Ishikawa (cell line): Measurements from ENCODE around the gene CD36.

ENCODE experiments used
- CEBPB ChIP-seq: IDR thresholded peaks from 2 replicates; pipeline ENCODE4 v1.6.1; 2012
- CREB1 ChIP-seq: IDR thresholded peaks from 2 replicates; pipeline ENCODE4 v1.6.1; 2012; ENCODE audit warnings: low read depth
- EGR1 ChIP-seq: IDR thresholded peaks from 2 replicates; pipeline ENCODE4 v1.6.1; 2012
- EP300 ChIP-seq: IDR thresholded peaks from 2 replicates; pipeline ENCODE4 v1.6.1; 2012; ENCODE audit warnings: borderline replicate concordance
- FOXM1 ChIP-seq: IDR thresholded peaks from 2 replicates; pipeline ENCODE4 v1.6.1; 2012; ENCODE audit warnings: low read depth, borderline replicate concordance
- NFIC ChIP-seq: IDR thresholded peaks from 2 replicates; pipeline ENCODE4 v1.6.1; 2012
- RAD21 ChIP-seq: IDR thresholded peaks from 2 replicates; pipeline ENCODE4 v1.6.1; 2012; ENCODE audit warnings: low read depth
- TAF1 ChIP-seq: IDR thresholded peaks from 2 replicates; pipeline ENCODE4 v1.6.1; 2012; ENCODE audit warnings: low read depth, mild to moderate bottlenecking
- TCF12 ChIP-seq: IDR thresholded peaks from 2 replicates; pipeline ENCODE4 v1.6.1; 2012; ENCODE audit warnings: low read depth
- TEAD4 ChIP-seq: IDR thresholded peaks from 2 replicates; pipeline ENCODE4 v1.6.1; 2012
- YY1 ChIP-seq: IDR thresholded peaks from 2 replicates; pipeline ENCODE4 v1.6.1; 2012; ENCODE audit warnings: low read depth
- ZBTB7A ChIP-seq: IDR thresholded peaks from 2 replicates; pipeline ENCODE4 v1.6.1; 2012; ENCODE audit warnings: low read depth
- TF ChIP-seq, protein P1 (sequence below): IDR thresholded peaks from 2 replicates; pipeline ENCODE4 v1.6.1; 2012; ENCODE audit warnings: low read depth, mild to moderate bottlenecking
- TF ChIP-seq, protein P2 (sequence below): IDR thresholded peaks from 2 replicates; pipeline ENCODE4 v1.6.1; 2012
- TF ChIP-seq, protein P3 (sequence below): IDR thresholded peaks from 2 replicates; pipeline ENCODE4 v1.6.1; 2012

Gene CD36

DNA sequence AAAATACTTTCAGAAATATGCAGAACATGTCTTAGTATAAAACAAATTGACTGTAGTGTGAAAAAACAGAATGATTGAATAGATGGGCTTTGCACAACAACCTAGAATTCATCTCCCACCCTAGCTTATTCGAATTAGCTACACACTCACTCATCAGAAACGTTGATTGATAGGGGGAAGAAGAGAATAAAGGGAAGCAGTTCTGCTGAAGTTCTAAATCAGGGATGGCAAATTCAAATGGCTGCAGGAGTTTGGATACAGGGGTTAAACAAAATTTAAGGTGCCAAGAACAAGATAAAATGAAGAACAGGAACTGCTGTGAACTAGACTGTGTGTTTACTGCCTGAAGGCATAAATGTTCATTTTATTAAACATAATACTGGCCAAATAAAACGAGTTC, 9.0 kb downstream of the CD36 start:
- TF ChIP-seq YY1 (no peak), NFIC (no peak), TAF1 (no peak), EGR1 (no peak), CREB1 (no peak), TEAD4 (no peak)
- TF ChIP-seq, protein P1, sequence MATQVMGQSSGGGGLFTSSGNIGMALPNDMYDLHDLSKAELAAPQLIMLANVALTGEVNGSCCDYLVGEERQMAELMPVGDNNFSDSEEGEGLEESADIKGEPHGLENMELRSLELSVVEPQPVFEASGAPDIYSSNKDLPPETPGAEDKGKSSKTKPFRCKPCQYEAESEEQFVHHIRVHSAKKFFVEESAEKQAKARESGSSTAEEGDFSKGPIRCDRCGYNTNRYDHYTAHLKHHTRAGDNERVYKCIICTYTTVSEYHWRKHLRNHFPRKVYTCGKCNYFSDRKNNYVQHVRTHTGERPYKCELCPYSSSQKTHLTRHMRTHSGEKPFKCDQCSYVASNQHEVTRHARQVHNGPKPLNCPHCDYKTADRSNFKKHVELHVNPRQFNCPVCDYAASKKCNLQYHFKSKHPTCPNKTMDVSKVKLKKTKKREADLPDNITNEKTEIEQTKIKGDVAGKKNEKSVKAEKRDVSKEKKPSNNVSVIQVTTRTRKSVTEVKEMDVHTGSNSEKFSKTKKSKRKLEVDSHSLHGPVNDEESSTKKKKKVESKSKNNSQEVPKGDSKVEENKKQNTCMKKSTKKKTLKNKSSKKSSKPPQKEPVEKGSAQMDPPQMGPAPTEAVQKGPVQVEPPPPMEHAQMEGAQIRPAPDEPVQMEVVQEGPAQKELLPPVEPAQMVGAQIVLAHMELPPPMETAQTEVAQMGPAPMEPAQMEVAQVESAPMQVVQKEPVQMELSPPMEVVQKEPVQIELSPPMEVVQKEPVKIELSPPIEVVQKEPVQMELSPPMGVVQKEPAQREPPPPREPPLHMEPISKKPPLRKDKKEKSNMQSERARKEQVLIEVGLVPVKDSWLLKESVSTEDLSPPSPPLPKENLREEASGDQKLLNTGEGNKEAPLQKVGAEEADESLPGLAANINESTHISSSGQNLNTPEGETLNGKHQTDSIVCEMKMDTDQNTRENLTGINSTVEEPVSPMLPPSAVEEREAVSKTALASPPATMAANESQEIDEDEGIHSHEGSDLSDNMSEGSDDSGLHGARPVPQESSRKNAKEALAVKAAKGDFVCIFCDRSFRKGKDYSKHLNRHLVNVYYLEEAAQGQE: no peak
- TF ChIP-seq, protein P2, sequence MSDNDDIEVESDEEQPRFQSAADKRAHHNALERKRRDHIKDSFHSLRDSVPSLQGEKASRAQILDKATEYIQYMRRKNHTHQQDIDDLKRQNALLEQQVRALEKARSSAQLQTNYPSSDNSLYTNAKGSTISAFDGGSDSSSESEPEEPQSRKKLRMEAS: no peak

DNA sequence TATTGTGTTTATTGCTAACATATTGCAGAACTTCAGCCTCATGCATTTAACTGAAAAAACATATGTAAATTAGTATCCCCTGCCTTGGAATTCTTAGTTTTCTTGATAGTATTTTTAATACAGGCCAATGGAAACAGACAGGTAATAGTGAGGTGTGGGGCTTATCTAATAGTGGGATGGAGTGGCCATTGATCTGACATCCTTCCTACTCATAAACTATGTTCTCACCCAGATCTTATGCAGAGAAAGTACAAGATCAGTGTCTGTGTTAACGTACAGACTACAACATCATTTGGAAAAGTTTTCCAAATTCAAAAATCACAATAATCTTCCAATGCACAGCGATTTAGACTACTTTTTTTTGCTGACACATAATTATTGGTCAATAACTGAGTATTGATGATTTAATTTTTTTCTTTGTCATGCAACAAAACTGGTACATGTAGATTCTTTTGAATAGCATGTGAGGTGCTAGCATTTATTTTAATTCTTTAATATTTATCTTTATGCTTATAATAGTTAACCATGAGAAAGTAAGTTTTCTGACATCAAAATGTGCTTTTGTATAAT, 9.7 kb downstream of the CD36 start:
- TF ChIP-seq TEAD4 (no peak), NFIC (no peak), FOXM1 (no peak), EGR1 (no peak), YY1 (no peak), RAD21 (no peak), TAF1 (no peak), CREB1 (no peak), ZBTB7A (no peak), EP300 (no peak), CEBPB (no peak), TCF12 (no peak)
- TF ChIP-seq, protein P3, sequence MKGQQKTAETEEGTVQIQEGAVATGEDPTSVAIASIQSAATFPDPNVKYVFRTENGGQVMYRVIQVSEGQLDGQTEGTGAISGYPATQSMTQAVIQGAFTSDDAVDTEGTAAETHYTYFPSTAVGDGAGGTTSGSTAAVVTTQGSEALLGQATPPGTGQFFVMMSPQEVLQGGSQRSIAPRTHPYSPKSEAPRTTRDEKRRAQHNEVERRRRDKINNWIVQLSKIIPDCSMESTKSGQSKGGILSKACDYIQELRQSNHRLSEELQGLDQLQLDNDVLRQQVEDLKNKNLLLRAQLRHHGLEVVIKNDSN: no peak
- TF ChIP-seq, protein P1: no peak
- TF ChIP-seq, protein P2: no peak

DNA sequence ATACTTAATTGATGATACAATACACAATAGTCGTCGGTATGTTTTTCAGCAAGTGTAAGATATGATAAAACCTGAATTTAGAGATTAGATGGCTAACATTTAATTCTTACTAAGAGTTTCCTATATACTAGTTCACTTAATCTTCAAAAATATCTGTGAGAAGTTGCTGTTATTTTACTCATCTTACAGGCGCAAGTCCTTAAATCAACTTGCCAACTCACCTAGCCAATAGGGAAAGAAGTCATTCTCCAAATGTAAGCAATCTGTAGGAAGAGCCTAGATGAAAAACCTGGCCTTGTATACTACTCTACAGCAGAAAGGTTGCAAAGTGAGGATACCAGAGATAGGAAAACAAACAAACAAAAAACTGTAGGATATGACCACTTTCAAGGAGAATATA, 10.6 kb downstream of the CD36 start:
- TF ChIP-seq EGR1 (no peak), ZBTB7A (no peak), NFIC (no peak), FOXM1 (no peak), CREB1 (no peak), TCF12 (no peak), EP300 (no peak), CEBPB (no peak), RAD21 (no peak), YY1 (no peak), TEAD4 (no peak), TAF1 (no peak)
- TF ChIP-seq, protein P3: no peak
- TF ChIP-seq, protein P2: no peak
- TF ChIP-seq, protein P1: no peak

DNA sequence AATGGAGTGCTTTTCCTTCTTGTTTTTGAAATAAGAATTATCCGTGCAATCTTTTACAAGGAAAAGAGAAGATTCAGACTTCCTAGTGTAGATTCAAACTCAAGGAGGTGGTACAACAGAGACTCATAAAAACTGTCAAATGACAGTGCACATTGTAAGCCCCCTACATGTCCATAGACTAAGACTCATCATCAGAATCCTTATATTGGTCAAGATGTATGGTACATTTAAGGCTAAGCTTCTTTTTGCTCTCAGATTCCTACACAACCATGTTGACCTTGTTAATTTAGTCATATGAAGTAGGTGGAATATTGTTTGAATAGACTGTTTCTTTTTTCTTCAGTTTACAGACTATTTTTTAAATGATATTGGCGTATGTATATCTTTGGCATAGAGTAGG, 11.6 kb downstream of the CD36 start:
- no peak for TF ChIP-seq EGR1
- TF ChIP-seq, protein P1: no peak
- no peak for TF ChIP-seq YY1
- TF ChIP-seq NFIC: no peak
- TF ChIP-seq ZBTB7A: no peak
- TF ChIP-seq, protein P3: no peak
- TF ChIP-seq, protein P2: no peak
- TF ChIP-seq TEAD4: no peak
- TF ChIP-seq TAF1: no peak
- TF ChIP-seq RAD21: no peak
- no peak for TF ChIP-seq CEBPB
- TF ChIP-seq FOXM1: no peak
- no peak for TF ChIP-seq CREB1
- TF ChIP-seq EP300: no peak
- no peak for TF ChIP-seq TCF12
